Activated B cell treated with CpG ODN at 0.5 μM for 24 hours (primary cell): Measurements from ENCODE around the gene IL12RB1. TPM values are rescaled to one million over a fixed set of nuclear protein-coding genes. Genes with fewer than 3 reads are reported as not detected.

Experiments
- ATAC-seq: fragments of 200-7000 bp; cut with Tn5 transposase; one replicate; pipeline ENCODE4 v1.10.0; 2021; ENCODE audit warnings: low read depth, mild to moderate bottlenecking, moderate library complexity
- CTCF ChIA-PET: fragments of 350-600 bp; sonication (Branson Sonifier 250); formaldehyde crosslinking; loops from one replicate; lab custom pipeline; 2021; ENCODE audit warnings: antibody characterized with exemption; lab: Charles Lee
- POLR2A ChIA-PET: fragments of 350-600 bp; sonication (Branson Sonifier 250); formaldehyde crosslinking; loops from one replicate; lab custom pipeline; 2021; ENCODE audit warnings: antibody characterized with exemption; lab: Charles Lee
- DNase-seq: peaks from one replicate; pipeline ENCODE4 v3.0.0; 2022
- H3K27ac Mint-ChIP-seq: one replicate; pipeline ENCODE4 v1.8.0; 2020; ENCODE audit warnings: mixed read lengths
- H3K27me3 Mint-ChIP-seq: one replicate; pipeline ENCODE4 v1.8.0; 2021; ENCODE audit warnings: mixed read lengths
- H3K36me3 Mint-ChIP-seq: one replicate; pipeline ENCODE4 v1.8.0; 2021; ENCODE audit warnings: low read depth, mixed read lengths
- H3K4me1 Mint-ChIP-seq: one replicate; pipeline ENCODE4 v1.8.0; 2021; ENCODE audit warnings: mixed read lengths
- H3K4me3 Mint-ChIP-seq: one replicate; pipeline ENCODE4 v1.8.0; 2020; ENCODE audit warnings: mild to moderate bottlenecking, mixed read lengths
- H3K9me3 Mint-ChIP-seq: one replicate; pipeline ENCODE4 v1.8.0; 2020; ENCODE audit warnings: mixed read lengths
- intact Hi-C: fragments of 100-400 bp; cut with micrococcal nuclease; formaldehyde crosslinking; loops from one replicate; pipeline ENCODE4 v1.15.1; 2024
- total RNA-seq: library from RNA; stranded (reverse); gene quantifications from 2 replicates; pipeline ENCODE4 v1.2.3, GENCODE V29; 2022
- TF ChIP-seq, protein P1 (sequence below): fragments of 200-600 bp; IDR thresholded peaks from one replicate; pipeline ENCODE4 v1.8.0; 2022; ENCODE audit warnings: antibody characterized with exemption, mild to moderate bottlenecking

The IL12RB1 gene
- total RNA-seq, 1 donor from 2014 or later: 20.9 TPM

GRCh38 chr19:18010149-18010548 is 76.6 kb downstream of the IL12RB1 start:
- POLR2A ChIA-PET: interaction anchor here (0.5 to 23.7 kb wide), 6 partner anchors 10 to 100 kb away, joined by 4 to 779 read pairs (median 98); no protein-coding TSS in a partner anchor
- intact Hi-C loops: no loop called here
- Mint-ChIP-seq H3K4me1 (peaks cover 51% of the 10 kb centered on the region), H3K27ac (peak overlapping the region; percentile 41), H3K4me3 (peak overlapping the region; percentile 70), H3K27me3 (no peaks in the 10 kb centered on the region), H3K36me3 (peaks cover 77% of the 10 kb centered on the region), H3K9me3 (no peaks in the 10 kb centered on the region)
- no peak for DNase-seq
- ATAC-seq: no peak
- TF ChIP-seq, protein P1, sequence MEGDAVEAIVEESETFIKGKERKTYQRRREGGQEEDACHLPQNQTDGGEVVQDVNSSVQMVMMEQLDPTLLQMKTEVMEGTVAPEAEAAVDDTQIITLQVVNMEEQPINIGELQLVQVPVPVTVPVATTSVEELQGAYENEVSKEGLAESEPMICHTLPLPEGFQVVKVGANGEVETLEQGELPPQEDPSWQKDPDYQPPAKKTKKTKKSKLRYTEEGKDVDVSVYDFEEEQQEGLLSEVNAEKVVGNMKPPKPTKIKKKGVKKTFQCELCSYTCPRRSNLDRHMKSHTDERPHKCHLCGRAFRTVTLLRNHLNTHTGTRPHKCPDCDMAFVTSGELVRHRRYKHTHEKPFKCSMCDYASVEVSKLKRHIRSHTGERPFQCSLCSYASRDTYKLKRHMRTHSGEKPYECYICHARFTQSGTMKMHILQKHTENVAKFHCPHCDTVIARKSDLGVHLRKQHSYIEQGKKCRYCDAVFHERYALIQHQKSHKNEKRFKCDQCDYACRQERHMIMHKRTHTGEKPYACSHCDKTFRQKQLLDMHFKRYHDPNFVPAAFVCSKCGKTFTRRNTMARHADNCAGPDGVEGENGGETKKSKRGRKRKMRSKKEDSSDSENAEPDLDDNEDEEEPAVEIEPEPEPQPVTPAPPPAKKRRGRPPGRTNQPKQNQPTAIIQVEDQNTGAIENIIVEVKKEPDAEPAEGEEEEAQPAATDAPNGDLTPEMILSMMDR: no peak
- CTCF ChIA-PET: interaction anchor here (0.8 kb wide), 1 partner anchor 35 kb away, joined by 3 read pairs; no protein-coding TSS in a partner anchor

DNA sequence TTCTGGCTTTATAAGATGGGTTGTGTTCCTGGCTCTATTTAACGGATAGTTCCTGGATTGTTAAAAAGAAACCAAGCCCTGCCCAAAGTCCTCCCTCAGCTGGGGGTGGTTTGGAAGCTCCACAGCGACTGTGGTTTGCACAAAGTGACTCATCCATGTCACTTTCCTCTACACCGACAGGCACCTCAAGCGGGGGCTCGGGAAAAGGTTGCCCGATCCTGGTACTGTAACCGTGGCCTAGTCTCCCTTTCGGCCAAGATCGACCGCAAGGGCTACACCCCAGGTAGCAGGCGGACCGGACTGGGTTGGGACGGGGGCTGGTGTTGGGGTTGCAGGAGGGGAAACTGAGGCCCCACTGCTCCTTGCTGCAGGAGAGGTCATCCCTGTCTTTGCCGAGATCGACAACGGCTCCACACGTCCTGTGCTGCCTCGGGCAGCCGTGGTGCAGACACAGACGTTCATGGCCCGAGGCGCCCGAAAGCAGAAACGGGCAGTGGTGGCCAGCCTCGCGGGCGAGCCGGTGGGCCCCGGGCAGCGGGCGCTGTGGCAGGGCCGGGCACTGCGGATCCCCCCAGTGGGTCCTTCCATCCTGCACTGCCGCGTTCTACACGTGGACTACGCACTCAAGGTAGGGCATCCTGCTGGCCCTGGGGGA is 77.2 kb downstream of the IL12RB1 start:
- ChIA-PET CTCF (no interaction called here), POLR2A (interaction anchor here (0.5 to 23.7 kb wide), 6 partner anchors 9 to 101 kb away, joined by 4 to 779 read pairs (median 98); no protein-coding TSS in a partner anchor)
- TF ChIP-seq, protein P1: no peak
- peak overlapping the region; percentile 93 for H3K4me3 Mint-ChIP-seq
- ATAC-seq: no peak
- peak overlapping the region; percentile 80 for H3K27ac Mint-ChIP-seq
- H3K4me1 Mint-ChIP-seq: peaks cover 49% of the 10 kb centered on the region
- intact Hi-C loops: loop anchor here (10.0 kb wide), 1 partner anchor 255 kb away; the partner anchor contains the start of gene FCHO1
- DNase-seq: no peak
- no peaks in the 10 kb centered on the region for H3K9me3 Mint-ChIP-seq
- peaks cover 72% of the 10 kb centered on the region for H3K36me3 Mint-ChIP-seq
- no peaks in the 10 kb centered on the region for H3K27me3 Mint-ChIP-seq

Other genes with a start within 250 kb of the IL12RB1 start
- 213 and 256 TPM in 2 replicates for gene JAK3, start 239.0 kb downstream of the IL12RB1 start, total RNA-seq
- gene RPL18A, start 227.0 kb downstream of the IL12RB1 start, total RNA-seq: 4,113 and 4,404 TPM in 2 replicates
- 0.09 and 0.12 TPM in 2 replicates for gene SLC5A5, start 215.0 kb downstream of the IL12RB1 start, total RNA-seq
- gene CCDC124, start 153.9 kb downstream of the IL12RB1 start, total RNA-seq: 49.9 and 59.5 TPM in 2 replicates
- gene KCNN1, start 119.8 kb downstream of the IL12RB1 start, total RNA-seq: 0.17 TPM in 1 of 2 replicates, not detected in the other
- 147 and 168 TPM in 2 replicates for gene ARRDC2, start 78.8 kb downstream of the IL12RB1 start, total RNA-seq
- gene MAST3, start 10.8 kb upstream of the IL12RB1 start, total RNA-seq: 44.3 and 48.6 TPM in 2 replicates
- 12.0 and 12.7 TPM in 2 replicates for gene PIK3R2, start 66.2 kb upstream of the IL12RB1 start, total RNA-seq
- gene IFI30, start 86.9 kb upstream of the IL12RB1 start, total RNA-seq: 251 and 255 TPM in 2 replicates
- gene MPV17L2, start 106.3 kb upstream of the IL12RB1 start, total RNA-seq: 17.3 and 17.9 TPM in 2 replicates
- 3.8 and 4.1 TPM in 2 replicates for gene RAB3A, start 117.1 kb upstream of the IL12RB1 start, total RNA-seq
- not detected in 2 replicates for gene PDE4C, start 139.5 kb upstream of the IL12RB1 start, total RNA-seq
- gene IQCN, start 187.5 kb upstream of the IL12RB1 start, total RNA-seq: 15.6 and 17.8 TPM in 2 replicates
- 206 and 225 TPM in 2 replicates for gene JUND, start 194.7 kb upstream of the IL12RB1 start, total RNA-seq
- gene LSM4, start 236.1 kb upstream of the IL12RB1 start, total RNA-seq: 59.2 and 70.3 TPM in 2 replicates